A549 (cell line): ENCODE data around the gene MRPL42. TPM values are rescaled to one million over a fixed set of nuclear protein-coding genes. Genes with fewer than 3 reads are reported as not detected.
A peak's percentile ranks its signal among the peaks of the same experiment; 100 is the strongest.

Experiments used
- ATAC-seq, 2 experiments: fragments of 200-7000 bp in 1 of 2; fragments of >200 bp in 1 of 2; cut with Nextera tagmentation in 1 of 2; cut with Tn5 transposase in 1 of 2; 3 replicates each; pipeline versions ENCODE4 v1.8.0 to v1.9.1; 2018 to 2020; ENCODE audit warnings: mild to moderate bottlenecking in 1 of 2, moderate library complexity in 1 of 2
- CTCF ChIA-PET: fragments of 300-600 bp; sonication (Branson Sonifier 250); formaldehyde crosslinking; extraction: SDS; loops from one replicate; lab custom pipeline; 2021; ENCODE audit warnings: antibody characterized with exemption, inconsistent platforms; lab: Yijun Ruan, JAX
- POLR2A ChIA-PET: fragments of 350-600 bp; formaldehyde crosslinking; extraction: SDS; loops from one replicate; lab custom pipeline; 2021; ENCODE audit warnings: antibody characterized with exemption, inconsistent platforms; lab: Yijun Ruan, JAX
- DNase-seq, 2 experiments: peaks; one replicate each; pipeline versions ENCODE4 v3.0.0 to v3.0.0-alpha.2; 2011 to 2016; ENCODE audit warnings: low read depth in 1 of 2, low spot score in 1 of 2
- FAIRE-seq: peaks from 2 replicates; lab custom pipeline; 2011; peaks lifted over from hg19 to GRCh38; lab: Jason Lieb, UNC
- H3K27ac ChIP-seq, 2 experiments: fragments of >200 bp; sonication (Bioruptor Twin); formaldehyde crosslinking; 3 replicates each; pipeline ENCODE4 v1.5.1; 2016 to 2017
- H3K4me1 ChIP-seq: fragments of >200 bp; sonication (Bioruptor Twin); formaldehyde crosslinking; 3 replicates; pipeline ENCODE4 v1.6.1; 2016
- H3K4me2 ChIP-seq: fragments of >200 bp; sonication (Bioruptor Twin); formaldehyde crosslinking; 3 replicates; pipeline ENCODE4 v1.6.1; 2016
- H3K4me3 ChIP-seq: fragments of >200 bp; sonication (Bioruptor Twin); formaldehyde crosslinking; 3 replicates; pipeline ENCODE4 v1.5.1; 2016
- H3K9me3 ChIP-seq: fragments of >200 bp; sonication (Bioruptor Twin); formaldehyde crosslinking; 3 replicates; pipeline ENCODE4 v1.6.1; 2016
- CEBPB ChIP-seq, 2 experiments: fragments of >200 bp in 1 of 2; sonication (Bioruptor Twin) in 1 of 2; formaldehyde crosslinking in 1 of 2; IDR thresholded peaks; 2 replicates each; pipeline ENCODE4 v1.6.1; 2012 to 2016
- EP300 ChIP-seq, 2 experiments: fragments of >200 bp; sonication (Bioruptor Twin); formaldehyde crosslinking; IDR thresholded peaks; 2 replicates in 1 of 2; 3 replicates in 1 of 2; pipeline ENCODE4 v1.6.1; 2016 to 2017
- ESRRA ChIP-seq: fragments of 150-350 bp; IDR thresholded peaks from 2 replicates; pipeline ENCODE4 v1.6.1; 2014; ENCODE audit warnings: mild to moderate bottlenecking, low read length, borderline replicate concordance
- FOXS1 ChIP-seq: fragments of 250-450 bp; sonication (Bioruptor Pico); IDR thresholded peaks from 2 replicates; pipeline ENCODE4 v1.5.0; 2020; ENCODE audit warnings: mild to moderate bottlenecking, moderate library complexity
- HMGXB4 ChIP-seq: fragments of 250-450 bp; sonication (Bioruptor Pico); IDR thresholded peaks from 2 replicates; pipeline ENCODE4 v1.5.0; 2021; ENCODE audit warnings: mild to moderate bottlenecking, moderate library complexity, borderline replicate concordance
- HOXB13 ChIP-seq: fragments of 250-450 bp; sonication (Bioruptor Pico); IDR thresholded peaks from 2 replicates; pipeline ENCODE4 v1.5.0; 2020; ENCODE audit warnings: low read depth, mild to moderate bottlenecking, moderate library complexity
- MAFK ChIP-seq: fragments of 450-650 bp; IDR thresholded peaks from 2 replicates; pipeline ENCODE4 v1.6.1; 2014; ENCODE audit not compliant: partially characterized antibody
- NPAS2 ChIP-seq: fragments of 250-450 bp; sonication (Bioruptor Pico); IDR thresholded peaks from 2 replicates; pipeline ENCODE4 v1.8.0; 2022; ENCODE audit warnings: mild to moderate bottlenecking, moderate library complexity, borderline replicate concordance
- PHF8 ChIP-seq: fragments of 200-600 bp; sonication (generic); IDR thresholded peaks from 2 replicates; pipeline ENCODE4 v1.6.1; 2016; ENCODE audit warnings: low read depth, mild to moderate bottlenecking, antibody characterized with exemption, moderate library complexity, borderline replicate concordance
- RAD21 ChIP-seq, 2 experiments: fragments of >200 bp in 1 of 2; sonication (Bioruptor Twin) in 1 of 2; formaldehyde crosslinking in 1 of 2; IDR thresholded peaks in 1 of 2; conservative IDR thresholded peaks in 1 of 2; 2 replicates in 1 of 2; 3 replicates in 1 of 2; pipeline ENCODE4 v1.6.1; 2012 to 2018; ENCODE audit warnings: inconsistent platforms in 1 of 2
- RARB ChIP-seq: fragments of 250-450 bp; sonication (Bioruptor Pico); IDR thresholded peaks from 2 replicates; pipeline ENCODE4 v1.8.0; 2021; ENCODE audit warnings: mild to moderate bottlenecking, moderate library complexity
- RCOR1 ChIP-seq: fragments of 150-350 bp; IDR thresholded peaks from 2 replicates; pipeline ENCODE4 v1.6.1; 2014; ENCODE audit warnings: antibody characterized with exemption, low read length, low read depth
- SREBF2 ChIP-seq: fragments of 450-650 bp; IDR thresholded peaks from 2 replicates; pipeline ENCODE4 v1.6.1; 2014; ENCODE audit warnings: mild to moderate bottlenecking, moderate library complexity
- TFCP2L1 ChIP-seq: fragments of 250-450 bp; sonication (Bioruptor Pico); IDR thresholded peaks from 2 replicates; pipeline ENCODE4 v1.5.0; 2021; ENCODE audit warnings: mild to moderate bottlenecking
- ZC3H11A ChIP-seq: fragments of 450-650 bp; IDR thresholded peaks from 2 replicates; pipeline ENCODE4 v1.6.1; 2014; ENCODE audit warnings: antibody characterized with exemption, mild to moderate bottlenecking
- WGBS: methylation state at CpG from one replicate; pipeline ENCODE4 v1.1.6; 2017; ENCODE audit errors: missing lambda C conversion rate; 5-methylcytosine and 5-hydroxymethylcytosine counted together
- polyA plus RNA-seq, 4 experiments: library from polyadenylated mRNA; depleted of rRNA in 3 of 4; stranded (reverse); fragments of >200 nt; fragmentation: RNase III in 1 of 4; extraction: RNeasy Plus Mini Kit Qiagen cat#74134 plus additional on column Dnase treatment in 1 of 4; gene quantifications; 2 replicates in 3 of 4; 3 replicates in 1 of 4; pipeline ENCODE4 v1.2.3, GENCODE V29; 2011 to 2017
- TF ChIP-seq, protein P1 (sequence below): fragments of >200 bp; sonication (Bioruptor Twin); formaldehyde crosslinking; IDR thresholded peaks from 3 replicates; pipeline ENCODE4 v1.6.1; 2016
- TF ChIP-seq, protein P2 (sequence below): fragments of 250-450 bp; sonication (Bioruptor Pico); IDR thresholded peaks from 2 replicates; pipeline ENCODE4 v1.5.0; 2020; ENCODE audit warnings: low read depth, mild to moderate bottlenecking, moderate library complexity
- TF ChIP-seq, protein P3 (sequence below): IDR thresholded peaks from 2 replicates; pipeline ENCODE4 v1.6.1; 2012

The MRPL42 gene
- polyA plus RNA-seq, 2 of the 4 experiments (the other 2 are of a cell fraction) = 73.6 to 201 TPM

GRCh38 chr12:93530358-93530757 is 63.0 kb downstream of the MRPL42 start:
- H3K4me3 ChIP-seq = no peak overlapping the region
- no peak overlapping the region for H3K27ac ChIP-seq
- no peak for FAIRE-seq
- no peak for ATAC-seq
- H3K4me1 ChIP-seq = peaks cover 23% of the 10 kb centered on the region
- WGBS = 83% methylated on average over 5 of the region's 5 CpGs
- CTCF ChIA-PET = interaction anchor here (0.9 to 1.5 kb wide), 3 partner anchors 10 to 572 kb away, joined by 3 to 6 read pairs (median 4); no protein-coding TSS in a partner anchor
- no peak overlapping the region for H3K4me2 ChIP-seq
- TF ChIP-seq ESRRA = no peak
- TF ChIP-seq, protein P1, sequence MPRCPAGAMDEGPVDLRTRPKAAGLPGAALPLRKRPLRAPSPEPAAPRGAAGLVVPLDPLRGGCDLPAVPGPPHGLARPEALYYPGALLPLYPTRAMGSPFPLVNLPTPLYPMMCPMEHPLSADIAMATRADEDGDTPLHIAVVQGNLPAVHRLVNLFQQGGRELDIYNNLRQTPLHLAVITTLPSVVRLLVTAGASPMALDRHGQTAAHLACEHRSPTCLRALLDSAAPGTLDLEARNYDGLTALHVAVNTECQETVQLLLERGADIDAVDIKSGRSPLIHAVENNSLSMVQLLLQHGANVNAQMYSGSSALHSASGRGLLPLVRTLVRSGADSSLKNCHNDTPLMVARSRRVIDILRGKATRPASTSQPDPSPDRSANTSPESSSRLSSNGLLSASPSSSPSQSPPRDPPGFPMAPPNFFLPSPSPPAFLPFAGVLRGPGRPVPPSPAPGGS = no peak
- TF ChIP-seq HMGXB4 (CRISPR knock-in tag) = no peak
- no peak for TF ChIP-seq ZC3H11A
- no peak for TF ChIP-seq TFCP2L1 (CRISPR knock-in tag)
- TF ChIP-seq CEBPB (IDR thresholded peaks at IDR 0.05) = no peak
- TF ChIP-seq, protein P2, sequence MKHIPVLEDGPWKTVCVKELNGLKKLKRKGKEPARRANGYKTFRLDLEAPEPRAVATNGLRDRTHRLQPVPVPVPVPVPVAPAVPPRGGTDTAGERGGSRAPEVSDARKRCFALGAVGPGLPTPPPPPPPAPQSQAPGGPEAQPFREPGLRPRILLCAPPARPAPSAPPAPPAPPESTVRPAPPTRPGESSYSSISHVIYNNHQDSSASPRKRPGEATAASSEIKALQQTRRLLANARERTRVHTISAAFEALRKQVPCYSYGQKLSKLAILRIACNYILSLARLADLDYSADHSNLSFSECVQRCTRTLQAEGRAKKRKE = no peak
- no peak for TF ChIP-seq RCOR1
- TF ChIP-seq MAFK = no peak
- TF ChIP-seq EP300 (IDR thresholded peaks at IDR 0.05) = no peak
- no peak for TF ChIP-seq RARB (CRISPR knock-in tag)
- TF ChIP-seq, protein P3, sequence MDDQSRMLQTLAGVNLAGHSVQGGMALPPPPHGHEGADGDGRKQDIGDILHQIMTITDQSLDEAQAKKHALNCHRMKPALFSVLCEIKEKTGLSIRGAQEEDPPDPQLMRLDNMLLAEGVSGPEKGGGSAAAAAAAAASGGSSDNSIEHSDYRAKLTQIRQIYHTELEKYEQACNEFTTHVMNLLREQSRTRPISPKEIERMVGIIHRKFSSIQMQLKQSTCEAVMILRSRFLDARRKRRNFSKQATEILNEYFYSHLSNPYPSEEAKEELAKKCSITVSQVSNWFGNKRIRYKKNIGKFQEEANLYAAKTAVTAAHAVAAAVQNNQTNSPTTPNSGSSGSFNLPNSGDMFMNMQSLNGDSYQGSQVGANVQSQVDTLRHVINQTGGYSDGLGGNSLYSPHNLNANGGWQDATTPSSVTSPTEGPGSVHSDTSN = no peak
- no peak for TF ChIP-seq PHF8
- no peak for TF ChIP-seq RAD21 (conservative IDR thresholded peaks at IDR 0.05 in 1 of 2, IDR thresholded peaks at IDR 0.05 in 1 of 2)
- no peak for TF ChIP-seq HOXB13
- POLR2A ChIA-PET = no interaction called here
- no peak for DNase-seq
- H3K9me3 ChIP-seq = no peaks in the 10 kb centered on the region

GRCh38 chr12:93533310-93533709 is 66.0 kb downstream of the MRPL42 start:
- Histone ChIP-seq H3K4me2 (no peak overlapping the region), H3K4me3 (no peak overlapping the region), H3K27ac (no peak overlapping the region), H3K9me3 (no peaks in the 10 kb centered on the region), H3K4me1 (no peaks in the 10 kb centered on the region)
- CTCF ChIA-PET = interaction anchor here (1.3 kb wide), 1 partner anchor 569 kb away, joined by 4 read pairs; no protein-coding TSS in a partner anchor
- no peak for ATAC-seq
- no peak for DNase-seq
- no peak for TF ChIP-seq SREBF2
- FAIRE-seq = no peak
- POLR2A ChIA-PET = no interaction called here
- 58% methylated on average over 5 of the region's 5 CpGs for WGBS

- Histone ChIP-seq H3K4me3 (no peak overlapping the region), H3K27ac (no peak overlapping the region), H3K4me1 (no peaks in the 10 kb centered on the region), H3K4me2 (no peak overlapping the region), H3K9me3 (no peaks in the 10 kb centered on the region)
- ATAC-seq = peak in 1 of 2 experiments; percentile 30; a peak in 1 of 6 replicates
- TF ChIP-seq NPAS2 (CRISPR knock-in tag) (no peak), FOXS1 (CRISPR knock-in tag) (no peak)
- POLR2A ChIA-PET = interaction anchor here (0.5 kb wide), 1 partner anchor 299 kb away, joined by 3 read pairs; no protein-coding TSS in a partner anchor
- no peak for DNase-seq
- 71% methylated on average over 2 of the region's 2 CpGs for WGBS
- CTCF ChIA-PET = interaction anchor here (1.2 to 2.1 kb wide), 5 partner anchors 9 to 566 kb away, joined by 3 to 13 read pairs (median 9); no protein-coding TSS in a partner anchor
- no peak for FAIRE-seq
Measured at GRCh38 chr12:93536111-93536765, 68.9 kb downstream of the MRPL42 start.
